Effector CD4-positive, alpha-beta T cell (primary cell): ENCODE measurements around the gene RPS2.

ENCODE experiments used
- DNase-seq: peaks from one replicate; pipeline ENCODE4 v3.0.0-alpha.2; 2020

The RPS2 gene

GRCh38 chr16:1917665-1918350 is 46.8 kb downstream of the RPS2 start:
- no peak for DNase-seq

- no peak for DNase-seq
Measured at GRCh38 chr16:1917056-1917664, 47.5 kb downstream of the RPS2 start.

DNA sequence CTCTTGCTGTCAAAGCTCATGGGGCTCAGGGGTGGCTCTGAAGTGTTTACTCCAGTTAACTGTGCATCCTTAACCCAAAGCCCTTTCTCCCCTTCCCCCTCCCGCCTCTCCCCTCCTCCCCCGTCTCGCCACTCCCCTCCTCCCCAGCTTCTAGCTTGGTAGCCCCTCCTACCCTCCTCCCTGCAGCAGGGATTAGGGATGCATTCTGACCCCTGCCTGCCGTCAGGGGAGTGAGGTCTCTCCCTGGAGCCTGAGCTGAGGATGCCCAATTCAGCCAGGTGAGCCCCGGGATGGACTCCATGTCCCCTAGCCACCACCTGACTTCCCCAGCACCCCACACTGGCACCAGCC is 48.0 kb downstream of the RPS2 start:
- no peak for DNase-seq

- DNase-seq, result no peak
Measured at GRCh38 chr16:1915732-1916639, 48.6 kb downstream of the RPS2 start.

GRCh38 chr16:1914988-1915387 is 49.6 kb downstream of the RPS2 start:
- DNase-seq, result no peak

GRCh38 chr16:1914084-1914608 is 50.5 kb downstream of the RPS2 start:
- DNase-seq, result no peak

GRCh38 chr16:1913327-1914083 is 51.1 kb downstream of the RPS2 start:
- DNase-seq, result no peak

GRCh38 chr16:1912215-1912543 is 52.4 kb downstream of the RPS2 start:
- no peak for DNase-seq
